ENCODE results near the gene AASDH.

DNA sequence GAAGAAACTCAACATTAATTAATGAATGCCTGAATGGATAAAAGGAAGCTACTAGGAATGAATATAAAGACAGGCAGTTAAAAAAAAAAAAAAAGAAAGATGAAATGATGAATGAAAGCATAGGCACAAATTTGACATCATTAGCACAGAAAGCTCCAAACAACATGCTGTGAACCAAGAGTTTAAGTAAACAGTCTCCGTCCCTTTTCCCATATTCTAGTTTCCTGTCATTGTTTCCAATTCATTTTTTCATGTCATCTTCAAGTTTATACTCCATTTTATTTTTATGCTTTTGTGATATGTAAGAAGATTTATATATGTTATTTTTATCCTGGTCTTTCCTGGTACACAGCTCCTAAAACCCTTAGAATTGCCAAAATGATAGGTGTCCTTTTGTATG is 17.7 kb upstream of the AASDH start:
- no peak for TF ChIP-seq EZH2 (IDR thresholded peaks at IDR 0.05; ENCODE audit: borderline replicate concordance, insufficient read depth, low read depth, low read length, poor library complexity, severe bottlenecking)
- TF ChIP-seq, protein P1, sequence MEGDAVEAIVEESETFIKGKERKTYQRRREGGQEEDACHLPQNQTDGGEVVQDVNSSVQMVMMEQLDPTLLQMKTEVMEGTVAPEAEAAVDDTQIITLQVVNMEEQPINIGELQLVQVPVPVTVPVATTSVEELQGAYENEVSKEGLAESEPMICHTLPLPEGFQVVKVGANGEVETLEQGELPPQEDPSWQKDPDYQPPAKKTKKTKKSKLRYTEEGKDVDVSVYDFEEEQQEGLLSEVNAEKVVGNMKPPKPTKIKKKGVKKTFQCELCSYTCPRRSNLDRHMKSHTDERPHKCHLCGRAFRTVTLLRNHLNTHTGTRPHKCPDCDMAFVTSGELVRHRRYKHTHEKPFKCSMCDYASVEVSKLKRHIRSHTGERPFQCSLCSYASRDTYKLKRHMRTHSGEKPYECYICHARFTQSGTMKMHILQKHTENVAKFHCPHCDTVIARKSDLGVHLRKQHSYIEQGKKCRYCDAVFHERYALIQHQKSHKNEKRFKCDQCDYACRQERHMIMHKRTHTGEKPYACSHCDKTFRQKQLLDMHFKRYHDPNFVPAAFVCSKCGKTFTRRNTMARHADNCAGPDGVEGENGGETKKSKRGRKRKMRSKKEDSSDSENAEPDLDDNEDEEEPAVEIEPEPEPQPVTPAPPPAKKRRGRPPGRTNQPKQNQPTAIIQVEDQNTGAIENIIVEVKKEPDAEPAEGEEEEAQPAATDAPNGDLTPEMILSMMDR (IDR thresholded peaks at IDR 0.05), result no peak

Data from B cell (primary cell).